GM18508 (cell line): ENCODE data around the gene ZFYVE9.
"Not testable (repeated sequence)": the region's sequence is repeated elsewhere in the genome, so short reads cannot be mapped to it uniquely, and the experiment has no call there.

Experiments used
- ATAC-seq: cut with Tn5 transposase; IDR thresholded peaks from one replicate; pipeline ENCODE4 v1.9.1; 2021; ENCODE audit warnings: moderate number of reproducible peaks; ENCODE audit not compliant: insufficient read depth, unreplicated experiment

Gene ZFYVE9

GRCh38 chr1:52364235-52364839 lies 222.4 kb downstream of the ZFYVE9 start:
- no peak for ATAC-seq

- no peak for ATAC-seq
Observed at GRCh38 chr1:52365071-52365745, 223.3 kb downstream of the ZFYVE9 start.

- ATAC-seq, result peak; percentile 65
Observed at GRCh38 chr1:52365746-52366516, 224.0 kb downstream of the ZFYVE9 start, which contains the start of gene CC2D1B. Gene CC2D1B, minus strand, starts transcription at chr1:52366205. Its CDS starts 1,585 bp downstream, at chr1:52364620.

GRCh38 chr1:52366517-52366827 lies 224.6 kb downstream of the ZFYVE9 start:
- ATAC-seq, result no peak

- no peak for ATAC-seq
Observed at GRCh38 chr1:52367272-52367671, 225.4 kb downstream of the ZFYVE9 start.

GRCh38 chr1:52368383-52369172 lies 226.7 kb downstream of the ZFYVE9 start:
- ATAC-seq, result no peak

GRCh38 chr1:52369851-52370250 lies 228.0 kb downstream of the ZFYVE9 start:
- not testable (repeated sequence) for ATAC-seq

- no peak for ATAC-seq
Observed at GRCh38 chr1:52385376-52385775, 243.5 kb downstream of the ZFYVE9 start.

- ATAC-seq, result no peak
Observed at GRCh38 chr1:52386458-52386857, 244.6 kb downstream of the ZFYVE9 start.

GRCh38 chr1:52393174-52393573 lies 251.3 kb downstream of the ZFYVE9 start:
- no peak for ATAC-seq
